HCT116 (cell line): ENCODE results near the gene ISM1. TPM values are rescaled to one million over a fixed set of nuclear protein-coding genes. Genes with fewer than 3 reads are reported as not detected.

Experiments used
- ATAC-seq: fragments of 200-7000 bp; cut with Tn5 transposase; 2 replicates; pipeline ENCODE4 v1.9.1; 2020; ENCODE audit warnings: mild to moderate bottlenecking, moderate library complexity
- BruUV-seq: library from RNA; stranded (reverse); fragments of 400-500 nt; replicated peaks from 2 replicates; lab custom pipeline; 2021; lab: Mats Ljungman, UMichigan
- CTCF ChIA-PET: fragments of 300-600 bp; sonication (Branson Sonifier 250); formaldehyde crosslinking; loops from one replicate; lab custom pipeline; 2021; ENCODE audit warnings: antibody characterized with exemption; lab: Charles Lee
- POLR2A ChIA-PET: fragments of 300-600, 350-600 bp; sonication (Branson Sonifier 250); formaldehyde crosslinking; loops from one replicate; lab custom pipeline; 2021; ENCODE audit warnings: antibody characterized with exemption; lab: Charles Lee
- RAD21 ChIA-PET, 2 experiments: fragments of 300-600 bp; sonication (Branson Sonifier 250); formaldehyde crosslinking; loops; one replicate each; lab custom pipeline; 2023; ENCODE audit warnings: low total read pairs in 2 of 2; ENCODE audit not compliant: uncharacterized antibody in 2 of 2, unreplicated experiment in 2 of 2, low non-redundant PET in 1 of 2; lab: Charles Lee
- DNase-seq: peaks from one replicate; pipeline ENCODE4 v3.0.0-alpha.2; 2010; ENCODE audit warnings: low read depth, low spot score
- H2AFZ ChIP-seq: fragments of 200-600 bp; shearing (Covaris generic), sonication (generic); 2 replicates; pipeline ENCODE4 v1.6.1; 2017; ENCODE audit warnings: low read depth, mixed run types, mixed read lengths, antibody characterized with exemption, low read length; ENCODE audit not compliant: poor library complexity, severe bottlenecking
- H3K27ac ChIP-seq: 2 replicates; pipeline ENCODE4 v1.5.1; 2012; ENCODE audit warnings: low read depth, low read length
- H3K27me3 ChIP-seq: fragments of 200-600 bp; sonication (generic); 2 replicates; pipeline ENCODE4 v1.6.1; 2016; ENCODE audit warnings: mixed run types, low read length, mixed read lengths; ENCODE audit not compliant: insufficient read depth
- H3K36me3 ChIP-seq, 2 experiments: fragments of 200-500 bp in 1 of 2; fragments of 200-600 bp in 1 of 2; sonication (Bioruptor generic) in 1 of 2; sonication (generic) in 1 of 2; 2 replicates each; pipeline versions ENCODE4 v1.5.1 to v1.6.1; 2014 to 2016; ENCODE audit warnings: low read length in 2 of 2, inconsistent platforms in 1 of 2, mixed read lengths in 1 of 2, mixed run types in 1 of 2; ENCODE audit not compliant: insufficient read depth in 2 of 2, control insufficient read depth in 1 of 2
- H3K4me1 ChIP-seq, 2 experiments: fragments of 200-600 bp in 1 of 2; sonication (generic) in 1 of 2; 2 replicates each; pipeline versions ENCODE4 v1.5.1 to v1.6.1; 2012 to 2017; ENCODE audit warnings: low read length in 2 of 2, inconsistent platforms in 1 of 2, mild to moderate bottlenecking in 1 of 2, mixed read lengths in 1 of 2, mixed run types in 1 of 2, moderate library complexity in 1 of 2; ENCODE audit not compliant: insufficient read depth in 2 of 2, control insufficient read depth in 1 of 2
- H3K4me2 ChIP-seq: fragments of 200-600 bp; sonication (generic); 2 replicates; pipeline ENCODE4 v1.6.1; 2017; ENCODE audit warnings: mixed run types, low read length, mixed read lengths
- H3K4me3 ChIP-seq, 2 experiments: fragments of 200-600 bp in 1 of 2; sonication (generic) in 1 of 2; replicated peaks in 1 of 2; 2 replicates each; pipeline ENCODE4 v1.5.1; 2011 to 2016; ENCODE audit warnings: low read length in 2 of 2, control low read depth in 1 of 2, low read depth in 1 of 2, mild to moderate bottlenecking in 1 of 2, mixed read lengths in 1 of 2, mixed run types in 1 of 2
- H3K79me2 ChIP-seq: fragments of 200-600 bp; sonication (generic); 2 replicates; pipeline ENCODE4 v1.6.1; 2017; ENCODE audit warnings: mild to moderate bottlenecking, mixed run types, low read length, moderate library complexity, mixed read lengths; ENCODE audit not compliant: insufficient read depth
- H3K9ac ChIP-seq: fragments of 200-600 bp; sonication (generic); 2 replicates; pipeline ENCODE4 v1.6.1; 2016; ENCODE audit warnings: low read length, mixed read lengths
- H3K9me2 ChIP-seq: fragments of 200-600 bp; sonication (generic), shearing (Covaris generic); 2 replicates; pipeline ENCODE4 v1.6.1; 2017; ENCODE audit warnings: mixed run types, mild to moderate bottlenecking, moderate library complexity; ENCODE audit not compliant: insufficient read depth
- H3K9me3 ChIP-seq, 2 experiments: fragments of 200-500 bp in 1 of 2; fragments of 200-600 bp in 1 of 2; sonication (Bioruptor generic) in 1 of 2; sonication (generic) in 1 of 2; 2 replicates each; pipeline ENCODE4 v1.6.1; 2014 to 2017; ENCODE audit warnings: low read length in 2 of 2, mixed read lengths in 2 of 2, inconsistent platforms in 1 of 2, low read depth in 1 of 2, mild to moderate bottlenecking in 1 of 2, mixed run types in 1 of 2, moderate library complexity in 1 of 2; ENCODE audit not compliant: control insufficient read depth in 1 of 2, insufficient read depth in 1 of 2
- H4K20me1 ChIP-seq: fragments of 200-600 bp; sonication (generic), shearing (Covaris generic); 2 replicates; pipeline ENCODE4 v1.6.1; 2017; ENCODE audit warnings: mixed run types, mild to moderate bottlenecking, moderate library complexity; ENCODE audit not compliant: insufficient read depth
- CBX3 ChIP-seq: IDR thresholded peaks from 2 replicates; pipeline ENCODE4 v1.6.1; 2012; ENCODE audit warnings: low read depth
- EGR1 ChIP-seq: IDR thresholded peaks from 2 replicates; pipeline ENCODE4 v1.6.1; 2012; ENCODE audit warnings: low read depth
- ELF1 ChIP-seq: IDR thresholded peaks from 2 replicates; pipeline ENCODE4 v1.6.1; 2012; ENCODE audit warnings: low read depth, borderline replicate concordance
- EZH2phosphoT487 ChIP-seq: fragments of 200-600 bp; IDR thresholded peaks from 2 replicates; pipeline ENCODE4 v1.6.1; 2018; ENCODE audit warnings: antibody characterized with exemption, borderline replicate concordance
- JUND ChIP-seq: IDR thresholded peaks from 2 replicates; pipeline ENCODE4 v1.6.1; 2012
- POLR2A ChIP-seq: IDR thresholded peaks from 2 replicates; pipeline ENCODE4 v1.7.0; 2011; ENCODE audit warnings: borderline replicate concordance; ENCODE audit not compliant: insufficient read depth, insufficient read length; ENCODE audit errors: extremely low read depth
- POLR2AphosphoS5 ChIP-seq: IDR thresholded peaks from 2 replicates; pipeline ENCODE4 v1.6.1; 2011; ENCODE audit warnings: mild to moderate bottlenecking, low read depth, low read length, moderate library complexity
- RAD21 ChIP-seq: IDR thresholded peaks from 2 replicates; pipeline ENCODE4 v1.6.1; 2012; ENCODE audit warnings: low read depth, mild to moderate bottlenecking
- SIN3A ChIP-seq: IDR thresholded peaks from 2 replicates; pipeline ENCODE4 v1.6.1; 2012; ENCODE audit warnings: low read depth
- SP1 ChIP-seq: IDR thresholded peaks from 2 replicates; pipeline ENCODE4 v1.6.1; 2012; ENCODE audit warnings: low read depth
- TCF7L2 ChIP-seq: IDR thresholded peaks from 2 replicates; pipeline ENCODE4 v1.7.0; 2011; ENCODE audit warnings: borderline replicate concordance, inconsistent platforms; ENCODE audit not compliant: insufficient read depth, insufficient read length; ENCODE audit errors: extremely low read depth
- YY1 ChIP-seq: IDR thresholded peaks from 2 replicates; pipeline ENCODE4 v1.6.1; 2011; ENCODE audit warnings: low read length, low read depth, moderate library complexity, mild to moderate bottlenecking; ENCODE audit not compliant: insufficient replicate concordance; ENCODE audit errors: extremely low read depth
- ZFX ChIP-seq: fragments of 450-650 bp; IDR thresholded peaks from 2 replicates; pipeline ENCODE4 v1.6.1; 2017
- intact Hi-C: fragments of 100-400 bp; cut with micrococcal nuclease; formaldehyde crosslinking; loops from 2 replicates; pipeline ENCODE4 v1.10.0; 2022
- total RNA-seq: library from RNA; stranded (reverse); gene quantifications from one replicate; pipeline ENCODE4 v1.2.1, GENCODE V29; 2021; ENCODE audit not compliant: unreplicated experiment
- TF ChIP-seq, protein P1 (sequence below): IDR thresholded peaks from 2 replicates; pipeline ENCODE4 v1.6.1; 2012; ENCODE audit warnings: low read depth
- TF ChIP-seq, protein P2 (sequence below): IDR thresholded peaks from 2 replicates; pipeline ENCODE4 v1.6.1; 2012
- TF ChIP-seq, protein P3 (sequence below): IDR thresholded peaks from 2 replicates; pipeline ENCODE4 v1.6.1; 2012

The ISM1 gene
- total RNA-seq, 1 experiment from 2014 or later: 0.37 TPM

DNA sequence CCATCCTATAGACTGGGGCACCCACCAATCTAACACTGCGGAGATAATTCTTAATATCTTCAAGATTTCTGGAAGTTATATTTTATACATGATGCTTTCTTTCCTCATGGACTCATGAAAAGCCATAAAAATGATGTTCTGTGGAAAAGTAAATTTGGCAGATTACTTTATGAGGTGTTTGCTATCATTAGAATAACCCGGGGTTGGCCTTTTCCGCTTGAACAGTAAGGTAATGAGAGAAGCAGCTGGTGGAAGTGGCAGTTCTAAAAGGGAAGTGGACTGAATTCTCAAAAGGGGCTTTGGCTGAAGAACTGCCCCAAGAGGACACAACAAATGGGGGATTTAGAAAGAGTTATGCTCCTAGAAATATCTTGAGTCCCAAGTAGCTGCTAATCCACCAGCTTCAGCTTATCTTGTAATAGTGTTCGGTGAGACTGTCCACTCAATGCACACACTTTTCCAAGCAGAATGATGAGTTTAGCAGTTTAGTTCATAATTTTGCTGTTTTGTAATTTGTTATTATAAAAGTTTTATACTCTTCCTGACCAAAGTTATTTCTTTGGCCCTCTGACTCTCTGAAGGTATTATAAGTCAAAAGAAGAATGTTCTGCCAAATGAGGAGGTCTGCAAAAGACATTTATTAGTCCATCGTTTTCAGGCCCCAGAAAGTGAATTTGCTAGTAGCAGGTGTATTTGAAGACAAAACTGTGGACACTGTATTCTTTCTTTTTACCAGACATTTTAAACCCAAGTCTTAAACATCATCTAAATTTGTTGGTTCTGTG is 2.9 kb downstream of the ISM1 start:
- RAD21 ChIA-PET: no interaction called here
- Histone ChIP-seq H3K36me3 (no peaks in the 10 kb centered on the region), H3K4me1 (peaks cover 4 to 11% of the 10 kb centered on the region in 2 experiments; a peak in 3 of 4 replicates), H3K79me2 (no peaks in the 10 kb centered on the region), H3K27me3 (peaks cover 26% of the 10 kb centered on the region), H3K9ac (no peak overlapping the region), H3K4me3 (no peak overlapping the region), H4K20me1 (no peaks in the 10 kb centered on the region), H3K9me2 (no peaks in the 10 kb centered on the region), H3K9me3 (no peaks in the 10 kb centered on the region), H2AFZ (no peak overlapping the region), H3K4me2 (no peak overlapping the region), H3K27ac (no peak overlapping the region)
- CTCF ChIA-PET: no interaction called here
- POLR2A ChIA-PET: no interaction called here
- DNase-seq (no peak), ATAC-seq (no peak)
- BruUV-seq: no TSS peak
- intact Hi-C loops: no loop called here
- TF ChIP-seq, protein P1, sequence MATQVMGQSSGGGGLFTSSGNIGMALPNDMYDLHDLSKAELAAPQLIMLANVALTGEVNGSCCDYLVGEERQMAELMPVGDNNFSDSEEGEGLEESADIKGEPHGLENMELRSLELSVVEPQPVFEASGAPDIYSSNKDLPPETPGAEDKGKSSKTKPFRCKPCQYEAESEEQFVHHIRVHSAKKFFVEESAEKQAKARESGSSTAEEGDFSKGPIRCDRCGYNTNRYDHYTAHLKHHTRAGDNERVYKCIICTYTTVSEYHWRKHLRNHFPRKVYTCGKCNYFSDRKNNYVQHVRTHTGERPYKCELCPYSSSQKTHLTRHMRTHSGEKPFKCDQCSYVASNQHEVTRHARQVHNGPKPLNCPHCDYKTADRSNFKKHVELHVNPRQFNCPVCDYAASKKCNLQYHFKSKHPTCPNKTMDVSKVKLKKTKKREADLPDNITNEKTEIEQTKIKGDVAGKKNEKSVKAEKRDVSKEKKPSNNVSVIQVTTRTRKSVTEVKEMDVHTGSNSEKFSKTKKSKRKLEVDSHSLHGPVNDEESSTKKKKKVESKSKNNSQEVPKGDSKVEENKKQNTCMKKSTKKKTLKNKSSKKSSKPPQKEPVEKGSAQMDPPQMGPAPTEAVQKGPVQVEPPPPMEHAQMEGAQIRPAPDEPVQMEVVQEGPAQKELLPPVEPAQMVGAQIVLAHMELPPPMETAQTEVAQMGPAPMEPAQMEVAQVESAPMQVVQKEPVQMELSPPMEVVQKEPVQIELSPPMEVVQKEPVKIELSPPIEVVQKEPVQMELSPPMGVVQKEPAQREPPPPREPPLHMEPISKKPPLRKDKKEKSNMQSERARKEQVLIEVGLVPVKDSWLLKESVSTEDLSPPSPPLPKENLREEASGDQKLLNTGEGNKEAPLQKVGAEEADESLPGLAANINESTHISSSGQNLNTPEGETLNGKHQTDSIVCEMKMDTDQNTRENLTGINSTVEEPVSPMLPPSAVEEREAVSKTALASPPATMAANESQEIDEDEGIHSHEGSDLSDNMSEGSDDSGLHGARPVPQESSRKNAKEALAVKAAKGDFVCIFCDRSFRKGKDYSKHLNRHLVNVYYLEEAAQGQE: no peak
- TF ChIP-seq EZH2phosphoT487 (no peak), RAD21 (no peak), EGR1 (no peak), POLR2A (no peak), JUND (no peak), CBX3 (no peak), SIN3A (no peak), TCF7L2 (no peak), ZFX (no peak), ELF1 (no peak), POLR2AphosphoS5 (no peak), YY1 (no peak), SP1 (no peak)
- TF ChIP-seq, protein P2, sequence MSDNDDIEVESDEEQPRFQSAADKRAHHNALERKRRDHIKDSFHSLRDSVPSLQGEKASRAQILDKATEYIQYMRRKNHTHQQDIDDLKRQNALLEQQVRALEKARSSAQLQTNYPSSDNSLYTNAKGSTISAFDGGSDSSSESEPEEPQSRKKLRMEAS: no peak
- TF ChIP-seq, protein P3, sequence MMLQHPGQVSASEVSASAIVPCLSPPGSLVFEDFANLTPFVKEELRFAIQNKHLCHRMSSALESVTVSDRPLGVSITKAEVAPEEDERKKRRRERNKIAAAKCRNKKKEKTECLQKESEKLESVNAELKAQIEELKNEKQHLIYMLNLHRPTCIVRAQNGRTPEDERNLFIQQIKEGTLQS: no peak
- TF ChIP-seq, all 23 proteins: peak for 0
